Mucosa of rectum (tissue), 2 donors: Measurements from ENCODE around the gene SFT2D3.

Source experiments
- H3K27ac ChIP-seq, 2 donors: one replicate each; pipeline ENCODE4 v1.7.0; 2013; ENCODE audit warnings: inconsistent platforms in 2 of 2, low read depth in 2 of 2, low read length in 2 of 2
- H3K27me3 ChIP-seq, 2 donors: one replicate each; pipeline ENCODE4 v1.7.0; 2013; ENCODE audit warnings: low read length in 2 of 2; ENCODE audit not compliant: control insufficient read depth in 2 of 2, insufficient read depth in 2 of 2
- H3K36me3 ChIP-seq, 2 donors: one replicate each; pipeline ENCODE4 v1.7.0; 2013; ENCODE audit warnings: low read length in 2 of 2; ENCODE audit not compliant: control insufficient read depth in 2 of 2, insufficient read depth in 2 of 2
- H3K4me1 ChIP-seq, 2 donors: one replicate each; pipeline ENCODE4 v1.7.0; 2013; ENCODE audit warnings: low read length in 2 of 2, mild to moderate bottlenecking in 1 of 2; ENCODE audit not compliant: control insufficient read depth in 2 of 2, insufficient read depth in 2 of 2
- H3K4me3 ChIP-seq, 2 donors: one replicate each; pipeline ENCODE4 v1.7.0; 2013; ENCODE audit warnings: low read length in 2 of 2
- H3K9ac ChIP-seq, 2 donors: one replicate each; pipeline ENCODE4 v1.7.0; 2013; ENCODE audit warnings: low read length in 2 of 2, low read depth in 1 of 2, mild to moderate bottlenecking in 1 of 2
- H3K9me3 ChIP-seq, 2 donors: one replicate each; pipeline ENCODE4 v1.7.0; 2013; ENCODE audit warnings: low read length in 2 of 2; ENCODE audit not compliant: control insufficient read depth in 2 of 2
- donor health status: healthy.
- donor health status: Normal muscosa, but diverticular disease.

Gene SFT2D3

DNA sequence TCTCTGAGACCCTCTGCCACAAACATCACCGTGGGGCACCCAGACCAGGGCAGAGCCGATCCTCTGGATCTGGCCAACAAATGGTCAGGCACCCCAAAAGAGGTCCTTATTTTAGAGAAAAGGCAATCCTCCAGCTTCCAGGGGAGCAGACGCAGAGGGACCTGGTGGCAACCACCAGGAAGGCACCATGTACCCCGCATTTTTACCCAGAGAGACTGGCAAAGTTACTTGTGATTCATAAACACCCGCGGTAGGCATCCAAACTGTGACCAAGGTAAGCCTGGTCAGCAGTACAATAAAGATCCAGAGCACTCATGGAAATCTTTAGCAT lies 36.4 kb upstream of the SFT2D3 start:
- Histone ChIP-seq H3K4me3 (peak overlapping the region in 1 of 2 donors; percentile 43), H3K9me3 (no peaks in the 10 kb centered on the region), H3K4me1 (peaks cover 3 to 7% of the 10 kb centered on the region in 2 donors), H3K27me3 (peaks cover 17 to 19% of the 10 kb centered on the region in 2 donors), H3K9ac (no peak overlapping the region), H3K27ac (peak overlapping the region; percentile 21 to 62), H3K36me3 (no peaks in the 10 kb centered on the region)

DNA sequence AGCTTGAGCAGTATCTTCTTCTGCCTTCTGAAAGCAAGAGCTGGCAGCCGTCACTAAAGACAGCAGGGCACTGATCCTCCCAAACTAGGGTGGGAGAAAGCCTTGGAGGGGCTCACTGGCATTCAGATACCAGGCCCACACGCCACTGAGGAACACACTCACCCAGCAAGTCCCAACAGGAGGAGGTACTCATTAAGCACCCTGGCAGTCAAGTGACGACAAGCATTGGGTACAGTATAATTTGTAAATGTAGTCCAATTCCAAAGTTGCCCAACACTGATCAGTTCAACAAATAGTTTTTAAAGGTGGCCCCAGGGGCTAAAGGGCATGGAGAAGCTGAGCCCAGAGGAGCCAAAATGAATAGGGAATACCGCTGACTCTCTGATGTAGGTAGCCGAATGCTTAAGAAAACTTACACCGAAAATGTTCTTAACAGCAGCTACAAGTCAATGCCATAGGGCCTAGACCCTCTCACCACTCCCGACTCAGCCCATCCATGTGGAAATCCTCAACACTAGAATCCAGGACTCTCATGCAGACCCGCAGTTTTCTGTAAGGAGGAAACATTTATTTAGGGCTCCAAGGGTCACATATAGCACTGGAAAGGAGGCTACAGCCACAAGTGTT lies 35.9 kb upstream of the SFT2D3 start:
- H3K9ac ChIP-seq: no peak overlapping the region
- H3K9me3 ChIP-seq: no peaks in the 10 kb centered on the region
- H3K36me3 ChIP-seq: no peaks in the 10 kb centered on the region
- H3K4me3 ChIP-seq: no peak overlapping the region
- peak overlapping the region in 1 of 2 donors; percentile 62 for H3K27ac ChIP-seq
- H3K27me3 ChIP-seq: peaks cover 18 to 19% of the 10 kb centered on the region in 2 donors
- H3K4me1 ChIP-seq: peaks cover 3 to 7% of the 10 kb centered on the region in 2 donors

DNA sequence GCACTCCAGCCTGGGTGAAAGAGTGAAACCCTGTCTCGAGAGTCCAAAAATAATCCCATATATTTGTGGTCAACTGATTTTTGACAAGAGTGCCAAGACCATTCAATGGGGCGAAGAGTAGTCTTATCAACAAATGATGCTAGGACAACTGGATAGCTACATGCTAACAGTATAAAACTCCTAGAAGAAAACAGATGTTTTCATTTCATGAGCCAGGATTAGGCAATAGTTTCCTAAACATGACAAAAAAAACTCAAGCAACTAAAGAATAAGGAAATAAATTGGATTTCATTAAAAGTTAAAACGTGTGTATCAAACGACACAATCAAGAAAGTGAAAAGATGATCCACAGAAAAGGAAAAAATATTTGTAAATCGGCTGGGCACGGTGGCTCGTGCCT lies 32.2 kb upstream of the SFT2D3 start:
- no peaks in the 10 kb centered on the region for H3K4me1 ChIP-seq
- no peak overlapping the region for H3K27ac ChIP-seq
- H3K36me3 ChIP-seq: no peaks in the 10 kb centered on the region
- no peaks in the 10 kb centered on the region for H3K9me3 ChIP-seq
- H3K9ac ChIP-seq: no peak overlapping the region
- H3K27me3 ChIP-seq: peaks cover 16 to 41% of the 10 kb centered on the region in 2 donors
- no peak overlapping the region for H3K4me3 ChIP-seq

DNA sequence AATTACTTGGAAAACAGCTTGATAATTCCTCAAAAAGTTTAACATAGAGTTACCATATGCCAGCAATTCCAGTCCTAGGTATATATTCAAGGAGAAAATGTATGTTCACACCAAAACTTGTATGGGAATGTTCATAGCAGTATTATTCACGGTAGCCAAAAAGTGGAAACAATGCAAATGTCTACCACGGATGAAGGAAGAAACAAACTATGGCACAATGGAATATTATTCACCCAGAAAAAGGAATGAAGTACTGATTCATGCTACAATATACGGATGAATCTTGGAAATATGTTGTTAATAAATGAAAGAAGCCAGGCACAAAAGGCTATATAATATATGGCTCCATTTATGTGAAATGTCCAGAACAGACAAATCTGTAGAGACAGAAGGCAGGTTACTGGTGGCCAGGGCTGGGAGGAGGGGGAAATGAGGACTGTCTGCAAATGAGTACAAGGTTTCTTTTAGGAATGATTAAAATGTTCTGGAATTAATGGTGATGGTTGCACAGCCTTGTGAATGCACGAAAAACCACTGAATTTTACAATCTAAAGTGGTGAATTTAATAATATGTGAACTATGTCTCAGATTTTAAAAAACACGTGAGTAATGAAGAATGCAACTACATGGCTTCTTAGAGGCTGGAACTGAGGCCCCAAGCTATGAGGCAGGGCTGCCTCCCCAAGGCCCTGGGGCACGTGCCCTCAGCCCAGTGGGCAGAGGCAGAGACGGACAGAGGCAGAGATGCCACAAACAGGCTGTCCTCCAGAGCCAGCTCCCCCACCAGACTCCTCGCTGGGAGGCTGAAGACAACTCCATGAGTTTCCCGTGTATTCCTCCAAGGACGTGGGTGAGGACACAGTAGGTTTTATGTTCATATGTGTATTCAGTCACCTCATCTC lies 31.0 kb upstream of the SFT2D3 start:
- Histone ChIP-seq H3K9me3 (no peaks in the 10 kb centered on the region), H3K36me3 (no peaks in the 10 kb centered on the region), H3K27ac (no peak overlapping the region), H3K27me3 (peaks cover 14 to 40% of the 10 kb centered on the region in 2 donors), H3K9ac (no peak overlapping the region), H3K4me3 (no peak overlapping the region), H3K4me1 (peaks cover 0 to 6% of the 10 kb centered on the region in 2 donors)

DNA sequence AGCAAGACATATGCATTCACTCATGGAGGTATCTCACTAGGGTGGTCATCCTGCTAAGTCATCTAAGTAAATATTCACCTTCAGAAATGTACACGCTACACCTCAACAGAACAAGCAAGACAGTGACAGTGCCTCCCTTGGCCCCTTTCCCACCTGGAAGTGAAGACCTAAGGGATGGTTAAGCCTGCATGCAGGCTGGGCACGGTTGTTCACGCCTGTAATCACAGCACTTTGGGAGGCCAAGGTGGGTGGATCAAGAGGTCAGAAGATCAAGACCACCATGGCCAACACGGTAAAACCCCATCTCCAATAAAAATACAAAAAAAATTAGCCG lies 30.4 kb upstream of the SFT2D3 start:
- no peaks in the 10 kb centered on the region for H3K36me3 ChIP-seq
- no peak overlapping the region for H3K9ac ChIP-seq
- peaks cover 18 to 41% of the 10 kb centered on the region in 2 donors for H3K27me3 ChIP-seq
- no peak overlapping the region for H3K4me3 ChIP-seq
- peaks cover 0 to 6% of the 10 kb centered on the region in 2 donors for H3K4me1 ChIP-seq
- no peak overlapping the region for H3K27ac ChIP-seq
- H3K9me3 ChIP-seq: no peaks in the 10 kb centered on the region

DNA sequence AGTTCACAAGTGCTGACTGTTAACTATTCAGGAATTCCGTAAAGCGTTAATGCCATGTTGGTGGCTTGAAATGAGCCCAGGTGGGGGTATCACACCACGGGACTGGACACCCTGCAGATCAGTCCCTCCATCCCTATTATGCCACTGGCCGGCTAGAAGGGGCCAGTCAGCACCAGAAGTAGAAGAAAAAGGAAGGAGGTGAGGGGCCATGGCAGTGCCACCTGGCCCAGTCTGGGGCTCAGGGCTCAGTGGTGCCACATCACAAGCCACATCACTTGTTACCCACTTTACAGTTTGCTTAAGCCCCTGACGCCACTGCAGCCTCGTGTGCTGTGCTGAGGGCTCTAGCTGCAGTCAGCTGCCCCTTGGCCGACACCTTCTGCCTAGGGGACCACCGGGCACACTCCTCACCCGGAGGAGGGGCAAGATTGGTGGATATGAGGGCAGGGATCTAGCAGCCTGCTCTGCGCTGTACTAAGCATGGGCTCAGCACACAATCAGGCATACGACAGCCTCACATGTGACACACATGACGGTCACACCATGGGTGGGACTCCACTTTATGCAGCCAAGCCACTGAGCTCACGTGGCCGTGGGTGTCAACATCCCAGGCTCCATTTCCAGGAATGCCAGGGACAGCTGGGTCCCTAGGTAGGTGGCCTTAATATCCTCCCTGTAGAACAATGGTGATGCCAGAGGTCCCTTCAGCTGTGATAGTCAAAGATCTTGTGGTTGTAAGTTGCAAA lies 29.6 kb upstream of the SFT2D3 start:
- H3K27ac ChIP-seq: peak overlapping the region in 1 of 2 donors; percentile 78
- H3K4me1 ChIP-seq: peaks cover 0 to 6% of the 10 kb centered on the region in 2 donors
- no peak overlapping the region for H3K4me3 ChIP-seq
- no peaks in the 10 kb centered on the region for H3K36me3 ChIP-seq
- H3K9ac ChIP-seq: no peak overlapping the region
- no peaks in the 10 kb centered on the region for H3K9me3 ChIP-seq
- peaks cover 22 to 40% of the 10 kb centered on the region in 2 donors for H3K27me3 ChIP-seq

DNA sequence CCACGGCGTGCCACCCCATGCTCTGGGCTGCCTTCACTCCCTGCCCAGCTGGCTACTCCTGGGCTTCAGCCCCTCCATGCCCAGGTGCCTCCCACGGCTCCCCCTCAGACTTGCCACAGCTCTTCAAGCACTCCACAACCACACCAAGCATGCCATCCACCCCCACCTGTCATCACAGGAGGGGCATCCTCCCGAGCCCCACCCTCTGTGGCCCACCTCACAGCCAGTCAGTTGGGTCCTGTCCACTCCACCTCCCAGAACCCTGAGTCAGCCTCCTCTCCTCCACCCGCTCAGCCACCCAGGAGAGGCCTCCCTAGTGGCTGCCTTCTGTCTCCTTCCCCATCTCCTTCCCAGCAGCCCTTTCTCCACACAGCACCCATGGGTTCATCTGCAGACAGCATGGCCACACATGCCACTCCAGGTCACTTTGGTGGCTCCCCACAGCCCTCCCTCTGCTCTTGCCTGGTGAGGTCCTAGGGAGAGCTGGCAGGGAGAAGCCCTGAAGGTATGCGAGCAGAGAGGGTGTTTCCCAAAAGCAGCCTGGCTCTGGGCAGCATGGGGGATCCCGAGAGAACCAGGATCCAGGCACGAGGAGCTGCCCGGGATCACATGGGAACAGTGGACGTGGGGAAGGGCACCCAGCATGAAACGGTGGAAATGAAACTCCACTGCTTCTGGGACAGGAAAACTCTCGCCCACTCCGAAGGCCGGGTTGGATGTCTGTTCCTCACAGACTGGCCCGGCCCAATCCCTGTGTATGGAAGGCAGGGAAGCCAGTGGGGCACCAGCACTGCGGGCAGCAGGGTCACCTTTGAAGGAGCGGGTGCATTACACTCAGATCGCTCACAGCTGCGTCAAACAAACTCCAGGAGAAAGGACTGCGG lies 28.7 kb upstream of the SFT2D3 start:
- Histone ChIP-seq H3K36me3 (no peaks in the 10 kb centered on the region), H3K4me1 (peaks cover 0 to 6% of the 10 kb centered on the region in 2 donors), H3K9me3 (no peaks in the 10 kb centered on the region), H3K9ac (no peak overlapping the region), H3K27ac (peak overlapping the region; percentile 32 to 78), H3K27me3 (peaks cover 25 to 48% of the 10 kb centered on the region in 2 donors), H3K4me3 (peak overlapping the region in 1 of 2 donors; percentile 20)

DNA sequence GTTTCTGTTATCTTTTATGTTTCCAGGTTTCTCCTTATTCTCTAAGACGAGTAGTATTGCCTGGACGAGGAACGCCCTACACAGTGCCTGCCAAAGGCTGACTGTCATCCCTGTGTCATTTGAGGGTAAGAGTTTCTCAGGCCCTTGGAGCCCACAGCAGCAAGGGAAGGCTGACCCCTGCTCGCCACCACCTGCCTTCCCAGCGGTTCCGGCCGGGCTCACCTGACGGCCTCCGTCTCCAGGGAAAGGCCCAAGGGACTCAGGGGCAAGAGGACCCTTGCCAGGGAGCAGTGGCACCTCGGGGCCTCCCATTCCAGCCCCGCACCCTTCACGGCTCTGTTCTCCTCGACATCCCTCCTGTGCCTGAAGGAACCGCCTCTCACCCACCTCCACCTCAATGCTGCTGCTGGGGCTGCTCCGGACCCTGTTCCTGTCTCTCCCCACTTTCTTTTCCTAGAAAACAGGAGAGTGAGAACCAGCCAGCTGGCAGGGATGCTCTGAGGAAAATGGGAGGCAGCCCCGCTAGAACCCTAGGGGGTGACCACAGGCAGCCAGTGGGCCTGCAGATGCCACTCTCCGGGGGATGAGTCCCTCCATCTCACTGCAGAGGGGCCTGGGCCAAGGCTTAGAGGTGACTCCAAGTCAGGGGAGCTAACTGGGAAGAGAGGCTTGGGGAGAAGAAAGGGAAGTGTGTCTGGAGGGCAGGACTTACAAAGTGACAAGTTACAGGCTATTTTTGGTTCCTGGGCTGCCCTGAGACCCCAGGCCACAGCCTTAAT lies 27.8 kb upstream of the SFT2D3 start:
- no peaks in the 10 kb centered on the region for H3K9me3 ChIP-seq
- no peaks in the 10 kb centered on the region for H3K36me3 ChIP-seq
- H3K27me3 ChIP-seq: peaks cover 25 to 54% of the 10 kb centered on the region in 2 donors
- H3K4me1 ChIP-seq: peaks cover 0 to 6% of the 10 kb centered on the region in 2 donors
- peak overlapping the region; percentile 62 to 63 for H3K9ac ChIP-seq
- H3K27ac ChIP-seq: peak overlapping the region; percentile 67 to 78
- H3K4me3 ChIP-seq: peak overlapping the region; percentile 59 to 66
